Prostate gland (tissue), 2 donors: ENCODE results near the gene PPFIA2.

Experiments used
- CTCF ChIP-seq, 4 experiments: fragments of 200-600 bp in 2 of 4; fragments of 450-650 bp in 2 of 4; sonication (generic) in 2 of 4; IDR thresholded peaks; 1 replicate in 3 of 4; 2 replicates in 1 of 4; pipeline ENCODE4 v1.5.1; 2016 to 2019; ENCODE audit warnings: antibody characterized with exemption in 4 of 4, mild to moderate bottlenecking in 2 of 4, moderate library complexity in 2 of 4
- POLR2A ChIP-seq: fragments of 450-650 bp; IDR thresholded peaks from one replicate; pipeline ENCODE4 v1.6.1; 2016; ENCODE audit warnings: antibody characterized with exemption, mild to moderate bottlenecking
- POLR2AphosphoS5 ChIP-seq: sonication (generic); formaldehyde crosslinking; IDR thresholded peaks from one replicate; pipeline ENCODE4 v1.6.1; 2017; ENCODE audit warnings: antibody characterized with exemption

GRCh38 chr12:81369175-81369574 lies 390.0 kb downstream of the PPFIA2 start:
- TF ChIP-seq CTCF (IDR thresholded peaks at IDR 0.05) (no peak), POLR2A (no peak), POLR2AphosphoS5 (no peak)
